A549 (cell line): Measurements from ENCODE around the gene TRIP13. TPM values are rescaled to one million over a fixed set of nuclear protein-coding genes. Genes with fewer than 3 reads are reported as not detected.

ENCODE experiments used
- ATAC-seq, 2 experiments: fragments of 200-7000 bp in 1 of 2; fragments of >200 bp in 1 of 2; cut with Nextera tagmentation in 1 of 2; cut with Tn5 transposase in 1 of 2; 3 replicates each; pipeline versions ENCODE4 v1.8.0 to v1.9.1; 2018 to 2020; ENCODE audit warnings: mild to moderate bottlenecking in 1 of 2, moderate library complexity in 1 of 2
- CTCF ChIA-PET: fragments of 300-600 bp; sonication (Branson Sonifier 250); formaldehyde crosslinking; extraction: SDS; loops from one replicate; lab custom pipeline; 2021; ENCODE audit warnings: antibody characterized with exemption, inconsistent platforms; lab: Yijun Ruan, JAX
- POLR2A ChIA-PET: fragments of 350-600 bp; formaldehyde crosslinking; extraction: SDS; loops from one replicate; lab custom pipeline; 2021; ENCODE audit warnings: antibody characterized with exemption, inconsistent platforms; lab: Yijun Ruan, JAX
- DNase-seq, 2 experiments: peaks; one replicate each; pipeline versions ENCODE4 v3.0.0 to v3.0.0-alpha.2; 2011 to 2016; ENCODE audit warnings: low read depth in 1 of 2, low spot score in 1 of 2
- FAIRE-seq: peaks from 2 replicates; lab custom pipeline; 2011; peaks lifted over from hg19 to GRCh38; lab: Jason Lieb, UNC
- H3K27ac ChIP-seq, 2 experiments: fragments of >200 bp; sonication (Bioruptor Twin); formaldehyde crosslinking; 3 replicates each; pipeline ENCODE4 v1.5.1; 2016 to 2017
- H3K4me1 ChIP-seq: fragments of >200 bp; sonication (Bioruptor Twin); formaldehyde crosslinking; 3 replicates; pipeline ENCODE4 v1.6.1; 2016
- H3K4me2 ChIP-seq: fragments of >200 bp; sonication (Bioruptor Twin); formaldehyde crosslinking; 3 replicates; pipeline ENCODE4 v1.6.1; 2016
- H3K4me3 ChIP-seq: fragments of >200 bp; sonication (Bioruptor Twin); formaldehyde crosslinking; 3 replicates; pipeline ENCODE4 v1.5.1; 2016
- H3K9me3 ChIP-seq: fragments of >200 bp; sonication (Bioruptor Twin); formaldehyde crosslinking; 3 replicates; pipeline ENCODE4 v1.6.1; 2016
- BCL3 ChIP-seq: fragments of >200 bp; sonication (Bioruptor Twin); formaldehyde crosslinking; IDR thresholded peaks from 3 replicates; pipeline ENCODE4 v1.6.1; 2016
- CBX8 ChIP-seq: fragments of 200-600 bp; sonication (generic); IDR thresholded peaks from 2 replicates; pipeline ENCODE4 v1.6.1; 2016
- CEBPB ChIP-seq, 2 experiments: fragments of >200 bp in 1 of 2; sonication (Bioruptor Twin) in 1 of 2; formaldehyde crosslinking in 1 of 2; IDR thresholded peaks; 2 replicates each; pipeline ENCODE4 v1.6.1; 2012 to 2016
- CHD2 ChIP-seq: fragments of 150-350 bp; IDR thresholded peaks from 2 replicates; pipeline ENCODE4 v1.6.1; 2014; ENCODE audit warnings: low read length; ENCODE audit not compliant: partially characterized antibody
- FOSB ChIP-seq: fragments of 250-450 bp; sonication (Bioruptor Pico); IDR thresholded peaks from 2 replicates; pipeline ENCODE4 v1.5.0; 2020; ENCODE audit warnings: mild to moderate bottlenecking, moderate library complexity
- FOSL2 ChIP-seq, 2 experiments: fragments of 450-650 bp in 1 of 2; fragments of >200 bp in 1 of 2; sonication (Bioruptor Twin) in 1 of 2; formaldehyde crosslinking; IDR thresholded peaks; 2 replicates each; pipeline versions ENCODE4 v1.5.0 to v1.6.1; 2016 to 2020; ENCODE audit warnings: mild to moderate bottlenecking in 1 of 2, moderate library complexity in 1 of 2
- HMGXB4 ChIP-seq: fragments of 250-450 bp; sonication (Bioruptor Pico); IDR thresholded peaks from 2 replicates; pipeline ENCODE4 v1.5.0; 2021; ENCODE audit warnings: mild to moderate bottlenecking, moderate library complexity, borderline replicate concordance
- HOXB5 ChIP-seq: fragments of 250-450 bp; sonication (Bioruptor Pico); IDR thresholded peaks from 2 replicates; pipeline ENCODE4 v1.5.0; 2020; ENCODE audit warnings: mild to moderate bottlenecking, moderate library complexity
- JUN ChIP-seq, 2 experiments: fragments of >200 bp; sonication (Bioruptor Twin); formaldehyde crosslinking; IDR thresholded peaks; 2 replicates in 1 of 2; 3 replicates in 1 of 2; pipeline ENCODE4 v1.6.1; 2016 to 2017
- MYC ChIP-seq: IDR thresholded peaks from 2 replicates; pipeline ENCODE4 v1.6.1; 2012; ENCODE audit warnings: mild to moderate bottlenecking, inconsistent platforms, low read length, improper control_type of control experiment, borderline replicate concordance
- NFE2L2 ChIP-seq: fragments of 150-350 bp; conservative IDR thresholded peaks from 2 replicates; pipeline ENCODE4 v1.6.1; 2014; ENCODE audit warnings: low read length
- NPAS2 ChIP-seq: fragments of 250-450 bp; sonication (Bioruptor Pico); IDR thresholded peaks from 2 replicates; pipeline ENCODE4 v1.8.0; 2022; ENCODE audit warnings: mild to moderate bottlenecking, moderate library complexity, borderline replicate concordance
- NR3C1 ChIP-seq: fragments of >200 bp; sonication (Bioruptor Twin); formaldehyde crosslinking; IDR thresholded peaks from 3 replicates; pipeline ENCODE4 v1.6.1; 2017
- PBX3 ChIP-seq: IDR thresholded peaks from 2 replicates; pipeline ENCODE4 v1.6.1; 2012
- PHF8 ChIP-seq: fragments of 200-600 bp; sonication (generic); IDR thresholded peaks from 2 replicates; pipeline ENCODE4 v1.6.1; 2016; ENCODE audit warnings: low read depth, mild to moderate bottlenecking, antibody characterized with exemption, moderate library complexity, borderline replicate concordance
- POLR2AphosphoS2 ChIP-seq: conservative IDR thresholded peaks from 2 replicates; pipeline ENCODE4 v1.6.1; 2012; ENCODE audit warnings: low read length, improper control_type of control experiment, inconsistent platforms
- RNF2 ChIP-seq: fragments of 200-600 bp; sonication (generic); IDR thresholded peaks from 2 replicates; pipeline ENCODE4 v1.6.1; 2016; ENCODE audit warnings: low read depth, mild to moderate bottlenecking, antibody characterized with exemption, moderate library complexity, borderline replicate concordance
- SMC3 ChIP-seq: fragments of >200 bp; sonication (Bioruptor Twin); formaldehyde crosslinking; IDR thresholded peaks from 3 replicates; pipeline ENCODE4 v1.6.1; 2018; ENCODE audit warnings: inconsistent platforms
- SREBF2 ChIP-seq: fragments of 450-650 bp; IDR thresholded peaks from 2 replicates; pipeline ENCODE4 v1.6.1; 2014; ENCODE audit warnings: mild to moderate bottlenecking, moderate library complexity
- USF2 ChIP-seq: fragments of 450-650 bp; IDR thresholded peaks from 2 replicates; pipeline ENCODE4 v1.6.1; 2014; ENCODE audit warnings: antibody characterized with exemption
- ZFP36 ChIP-seq: fragments of 450-650 bp; IDR thresholded peaks from 2 replicates; pipeline ENCODE4 v1.6.1; 2014; ENCODE audit warnings: borderline replicate concordance; ENCODE audit not compliant: partially characterized antibody
- ZSCAN20 ChIP-seq: fragments of 250-450 bp; sonication (Bioruptor Pico); IDR thresholded peaks from 2 replicates; pipeline ENCODE4 v1.8.0; 2022; ENCODE audit warnings: mild to moderate bottlenecking, moderate library complexity
- WGBS: methylation state at CpG from one replicate; pipeline ENCODE4 v1.1.6; 2017; ENCODE audit errors: missing lambda C conversion rate; 5-methylcytosine and 5-hydroxymethylcytosine counted together
- polyA plus RNA-seq, 4 experiments: library from polyadenylated mRNA; depleted of rRNA in 3 of 4; stranded (reverse); fragments of >200 nt; fragmentation: RNase III in 1 of 4; extraction: RNeasy Plus Mini Kit Qiagen cat#74134 plus additional on column Dnase treatment in 1 of 4; gene quantifications; 2 replicates in 3 of 4; 3 replicates in 1 of 4; pipeline ENCODE4 v1.2.3, GENCODE V29; 2011 to 2017

TRIP13 gene
- polyA plus RNA-seq, 2 of the 4 experiments (the other 2 are of a cell fraction): 54.0 to 62.4 TPM

- TF ChIP-seq HMGXB4: no peak
- no peak for TF ChIP-seq POLR2AphosphoS2
- no peak for TF ChIP-seq SMC3
- TF ChIP-seq CEBPB (IDR thresholded peaks at IDR 0.05): no peak
- TF ChIP-seq SREBF2: no peak
- TF ChIP-seq ZSCAN20 (CRISPR knock-in tag): no peak
These were observed 69.7 kb downstream of the TRIP13 start (continued) for GRCh38 chr5:962386-962785.

- POLR2A ChIA-PET: no interaction called here
- ATAC-seq: no peak
These were observed 70.1 kb downstream of the TRIP13 start for GRCh38 chr5:962801-963200.

GRCh38 chr5:963310-963672 lies 70.6 kb downstream of the TRIP13 start:
- TF ChIP-seq ZFP36 (no peak), POLR2AphosphoS2 (no peak), NR3C1 (no peak), CHD2 (no peak), FOSL2 (IDR thresholded peaks at IDR 0.05) (no peak), FOSL2 (CRISPR knock-in tag; IDR thresholded peaks at IDR 0.05) (no peak), CBX8 (no peak), JUN (IDR thresholded peaks at IDR 0.05) (no peak), NFE2L2 (no peak), SMC3 (no peak), NPAS2 (no peak), MYC (no peak), PHF8 (no peak), HOXB5 (CRISPR knock-in tag) (no peak)
- H3K4me1 ChIP-seq: peaks cover 30% of the 10 kb centered on the region
- no peak for ATAC-seq
- no peak for DNase-seq
- ChIA-PET POLR2A (no interaction called here), CTCF (interaction anchor here (1.3 kb wide), 1 partner anchor 39 kb away, joined by 3 read pairs; no protein-coding TSS in a partner anchor)
- H3K9me3 ChIP-seq: peaks cover 5% of the 10 kb centered on the region; the same call in 2 of the 3 replicates
- no peak overlapping the region for H3K4me2 ChIP-seq
- WGBS: 79% methylated on average over 8 of the region's 10 CpGs
- H3K27ac ChIP-seq: no peak overlapping the region
- FAIRE-seq: no peak
- H3K4me3 ChIP-seq: no peak overlapping the region

More at GRCh38 chr5:962801-963200, 70.1 kb downstream of the TRIP13 start:
- H3K4me3 ChIP-seq: no peak overlapping the region
- no peak overlapping the region for H3K27ac ChIP-seq
- peaks cover 5% of the 10 kb centered on the region; the same call in 2 of the 3 replicates for H3K9me3 ChIP-seq
- H3K4me2 ChIP-seq: no peak overlapping the region
- CTCF ChIA-PET: no interaction called here
- peaks cover 35% of the 10 kb centered on the region for H3K4me1 ChIP-seq
- WGBS: 82% methylated on average over 12 of the region's 12 CpGs
- TF ChIP-seq USF2: no peak
- no peak for TF ChIP-seq RNF2
- TF ChIP-seq NR3C1: no peak
- TF ChIP-seq PHF8: no peak
- no peak for TF ChIP-seq FOSB
- TF ChIP-seq ZSCAN20 (CRISPR knock-in tag): no peak
- TF ChIP-seq SMC3: no peak
- no peak for TF ChIP-seq PBX3
- no peak for TF ChIP-seq BCL3
- TF ChIP-seq, all 56 proteins: peak for 0
- no peak for DNase-seq
- FAIRE-seq: no peak
